ENCODE measurements around the gene CBX4. TPM values are rescaled to one million over a fixed set of nuclear protein-coding genes. Genes with fewer than 3 reads are reported as not detected.

The CBX4 gene
- total and polyA plus RNA-seq, 2 of the 13 experiments (the other 11 are each of a cell fraction or from before 2014, with no cell fraction given) = 25.8 to 50.8 TPM

- TF ChIP-seq TOE1 (CRISPR knock-in tag; IDR thresholded peaks at IDR 0.05) (no peak), ZNF121 (CRISPR knock-in tag; IDR thresholded peaks at IDR 0.05) (no peak), PRMT3 (CRISPR knock-in tag; IDR thresholded peaks at IDR 0.05; ENCODE audit: borderline replicate concordance, low read depth) (no peak), SIX4 (CRISPR knock-in tag; IDR thresholded peaks at IDR 0.05) (no peak), NFKB2 (CRISPR knock-in tag; IDR thresholded peaks at IDR 0.05; ENCODE audit: borderline replicate concordance) (no peak), THAP7 (CRISPR knock-in tag; IDR thresholded peaks at IDR 0.05) (no peak), ZBTB39 (CRISPR knock-in tag; IDR thresholded peaks at IDR 0.05) (no peak), MED1 (CRISPR knock-in tag; IDR thresholded peaks at IDR 0.05) (no peak), ONECUT2 (CRISPR knock-in tag; IDR thresholded peaks at IDR 0.05) (peak; percentile 86), HCFC1 (IDR thresholded peaks at IDR 0.05; ENCODE audit: low read depth, low read length) (no peak), DR1 (CRISPR knock-in tag; IDR thresholded peaks at IDR 0.05) (no peak), HOMEZ (CRISPR knock-in tag; IDR thresholded peaks at IDR 0.05; ENCODE audit: low read depth) (no peak), ZNF879 (CRISPR knock-in tag; IDR thresholded peaks at IDR 0.05) (no peak), ETS1 (CRISPR knock-in tag; IDR thresholded peaks at IDR 0.05) (no peak), WIZ (CRISPR knock-in tag; IDR thresholded peaks at IDR 0.05) (no peak), ZNF282 (IDR thresholded peaks at IDR 0.05; ENCODE audit: partially characterized antibody) (no peak), ARNT2 (CRISPR knock-in tag; IDR thresholded peaks at IDR 0.05; ENCODE audit: low read depth) (no peak), RFXAP (CRISPR knock-in tag; IDR thresholded peaks at IDR 0.05; ENCODE audit: borderline replicate concordance) (no peak), EED (CRISPR knock-in tag; IDR thresholded peaks at IDR 0.05) (no peak), ZNF367 (CRISPR knock-in tag; IDR thresholded peaks at IDR 0.05; ENCODE audit: borderline replicate concordance) (no peak), ZMYM2 (CRISPR knock-in tag; IDR thresholded peaks at IDR 0.05) (no peak), RFX3 (CRISPR knock-in tag; IDR thresholded peaks at IDR 0.05) (peak; percentile 61), ZSCAN20 (CRISPR knock-in tag; IDR thresholded peaks at IDR 0.05; ENCODE audit: borderline replicate concordance) (no peak), CEBPG (CRISPR knock-in tag; IDR thresholded peaks at IDR 0.05) (no peak), SOX13 (IDR thresholded peaks at IDR 0.05) (0 out of 2 replicates have a peak, but pooled peaks have one; percentile 11), SOX13 (CRISPR knock-in tag; conservative IDR thresholded peaks at IDR 0.05 in 1 of 2, IDR thresholded peaks at IDR 0.05 in 1 of 2) (no peak)
Measured at GRCh38 chr17:79810130-79811010, 28.9 kb downstream of the CBX4 start (continued).
